Measurements from ENCODE around the gene ACHE. TPM values are rescaled to one million over a fixed set of nuclear protein-coding genes. Genes with fewer than 3 reads are reported as not detected.
A peak's percentile ranks its signal among the peaks of the same experiment; 100 is the strongest.
"Not testable (repeated sequence)": the region's sequence is repeated elsewhere in the genome, so short reads cannot be mapped to it uniquely, and the experiment has no call there.

ACHE gene
- total RNA-seq, 1 experiment from 2014 or later, result 0.40 TPM

- H2AFZ ChIP-seq (ENCODE audit: low read length), result no peak overlapping the region
- no peaks in the 10 kb centered on the region for H3K4me1 ChIP-seq (ENCODE audit: insufficient read depth, low read length)
- H3K4me2 ChIP-seq (ENCODE audit: low read length), result no peak overlapping the region
- TF ChIP-seq EZH2 (IDR thresholded peaks at IDR 0.05; ENCODE audit: low read length, unreplicated experiment), result no peak
- no peak for TF ChIP-seq EZH2phosphoT487 (IDR thresholded peaks at IDR 0.05; ENCODE audit: borderline replicate concordance, low read length)
- H3K9me3 ChIP-seq (ENCODE audit: low read length), result no peaks in the 10 kb centered on the region
- no peaks in the 10 kb centered on the region for H3K9me2 ChIP-seq (replicated peaks; ENCODE audit: low read length)
- H4K20me1 ChIP-seq (ENCODE audit: low read length), result no peaks in the 10 kb centered on the region
- no peaks in the 10 kb centered on the region for H3K36me3 ChIP-seq (ENCODE audit: low read depth, low read length)
- no TSS peak for BruUV-seq (replicated peaks)
- ATAC-seq (no peak), DNase-seq (no peak)
- no peaks in the 10 kb centered on the region for H3F3A ChIP-seq (ENCODE audit: low read length, unreplicated experiment)
- ChIA-PET CTCF (no interaction called here), POLR2A (ENCODE audit: unreplicated experiment) (no interaction called here)
- H3K4me3 ChIP-seq (ENCODE audit: low read length), result no peak overlapping the region
- H3K79me2 ChIP-seq (ENCODE audit: low read length), result no peaks in the 10 kb centered on the region
- intact Hi-C loops (cut with micrococcal nuclease), result no loop called here
- H3K9ac ChIP-seq (ENCODE audit: low read length), result no peak overlapping the region
- no peak overlapping the region for H3K27ac ChIP-seq (ENCODE audit: low read length)
- no peaks in the 10 kb centered on the region for H3K27me3 ChIP-seq (ENCODE audit: low read length)
Observed at GRCh38 chr7:100921039-100921438, 25.4 kb upstream of the ACHE start.

GRCh38 chr7:100919779-100920437 lies 24.2 kb upstream of the ACHE start:
- H2AFZ ChIP-seq (ENCODE audit: low read length); H3K4me3 ChIP-seq (ENCODE audit: low read length); intact Hi-C loops (cut with micrococcal nuclease); H3K27me3 ChIP-seq (ENCODE audit: low read length); H3K27ac ChIP-seq (ENCODE audit: low read length); H3K9me2 ChIP-seq (replicated peaks; ENCODE audit: low read length); DNase-seq; H3K79me2 ChIP-seq (ENCODE audit: low read length); H3F3A ChIP-seq (ENCODE audit: low read length, unreplicated experiment); CTCF ChIA-PET; BruUV-seq (replicated peaks); POLR2A ChIA-PET (ENCODE audit: unreplicated experiment); H3K9me3 ChIP-seq (ENCODE audit: low read length); H4K20me1 ChIP-seq (ENCODE audit: low read length); H3K4me1 ChIP-seq (ENCODE audit: insufficient read depth, low read length); H3K4me2 ChIP-seq (ENCODE audit: low read length); H3K36me3 ChIP-seq (ENCODE audit: low read depth, low read length); H3K9ac ChIP-seq (ENCODE audit: low read length); ATAC-seq: not testable (repeated sequence)

- H3K4me2 ChIP-seq (ENCODE audit: low read length); POLR2A ChIA-PET (ENCODE audit: unreplicated experiment); H3K27me3 ChIP-seq (ENCODE audit: low read length); CTCF ChIA-PET; H3K9me2 ChIP-seq (replicated peaks; ENCODE audit: low read length); H3K4me1 ChIP-seq (ENCODE audit: insufficient read depth, low read length); H3K4me3 ChIP-seq (ENCODE audit: low read length); ATAC-seq; H3K79me2 ChIP-seq (ENCODE audit: low read length); H3K36me3 ChIP-seq (ENCODE audit: low read depth, low read length); H3F3A ChIP-seq (ENCODE audit: low read length, unreplicated experiment); H3K27ac ChIP-seq (ENCODE audit: low read length); H4K20me1 ChIP-seq (ENCODE audit: low read length); H3K9ac ChIP-seq (ENCODE audit: low read length); BruUV-seq (replicated peaks); DNase-seq; H3K9me3 ChIP-seq (ENCODE audit: low read length); H2AFZ ChIP-seq (ENCODE audit: low read length); intact Hi-C loops (cut with micrococcal nuclease): not testable (repeated sequence)
Observed at GRCh38 chr7:100919335-100919734, 23.6 kb upstream of the ACHE start.

- Histone ChIP-seq H2AFZ (ENCODE audit: low read length) (no peak overlapping the region), H4K20me1 (ENCODE audit: low read length) (no peaks in the 10 kb centered on the region), H3K9me2 (replicated peaks; ENCODE audit: low read length) (no peaks in the 10 kb centered on the region), H3K4me3 (ENCODE audit: low read length) (no peak overlapping the region), H3K9ac (ENCODE audit: low read length) (no peak overlapping the region), H3K36me3 (ENCODE audit: low read depth, low read length) (no peaks in the 10 kb centered on the region), H3K4me1 (ENCODE audit: insufficient read depth, low read length) (no peaks in the 10 kb centered on the region), H3K27ac (ENCODE audit: low read length) (no peak overlapping the region), H3K27me3 (ENCODE audit: low read length) (no peaks in the 10 kb centered on the region), H3F3A (ENCODE audit: low read length, unreplicated experiment) (no peaks in the 10 kb centered on the region), H3K4me2 (ENCODE audit: low read length) (no peak overlapping the region), H3K9me3 (ENCODE audit: low read length) (no peaks in the 10 kb centered on the region), H3K79me2 (ENCODE audit: low read length) (no peaks in the 10 kb centered on the region)
- ChIA-PET POLR2A (ENCODE audit: unreplicated experiment) (no interaction called here), CTCF (no interaction called here)
- BruUV-seq (replicated peaks), result no TSS peak
- ATAC-seq (peak; percentile 35; the same call in 1 of the 2 replicates), DNase-seq (peak; percentile 58)
- intact Hi-C loops (cut with micrococcal nuclease), result no loop called here
- TF ChIP-seq CTCF (conservative IDR thresholded peaks at IDR 0.05; ENCODE audit: low read depth, low read length), result no peak
- TF ChIP-seq EZH2phosphoT487 (IDR thresholded peaks at IDR 0.05; ENCODE audit: borderline replicate concordance, low read length), result no peak
- TF ChIP-seq EZH2 (IDR thresholded peaks at IDR 0.05; ENCODE audit: low read length, unreplicated experiment), result no peak
Observed at GRCh38 chr7:100914879-100915447, 19.3 kb upstream of the ACHE start.
